CD8-positive, alpha-beta memory T cell (primary cell): ENCODE results near the gene CCDC122. TPM values are rescaled to one million over a fixed set of nuclear protein-coding genes. Genes with fewer than 3 reads are reported as not detected.

Experiments used
- CTCF ChIA-PET: fragments of 350-600 bp; sonication (Branson Sonifier 250); formaldehyde crosslinking; loops from one replicate; lab custom pipeline; 2021; ENCODE audit warnings: antibody characterized with exemption; lab: Charles Lee
- POLR2A ChIA-PET: fragments of 350-600 bp; sonication (Branson Sonifier 250); formaldehyde crosslinking; loops from one replicate; lab custom pipeline; 2021; ENCODE audit warnings: antibody characterized with exemption; lab: Charles Lee
- DNase-seq, 5 donors: peaks; one replicate each; pipeline versions ENCODE4 v3.0.0 to v3.0.0-alpha.2; 2020 to 2022; ENCODE audit warnings: mixed read lengths in 1 of 5
- H3K27ac ChIP-seq: one replicate; pipeline ENCODE4 v1.7.0; 2013; ENCODE audit warnings: low read depth, mild to moderate bottlenecking, low read length, moderate library complexity
- H3K27me3 ChIP-seq: 2 replicates; pipeline ENCODE4 v1.7.0; 2013; ENCODE audit warnings: low read length, mild to moderate bottlenecking; ENCODE audit not compliant: insufficient read depth, poor library complexity, severe bottlenecking
- H3K36me3 ChIP-seq: 2 replicates; pipeline ENCODE4 v1.7.0; 2013; ENCODE audit warnings: mild to moderate bottlenecking, low read length, moderate library complexity; ENCODE audit not compliant: insufficient read depth
- H3K4me1 ChIP-seq: 2 replicates; pipeline ENCODE4 v1.7.0; 2013; ENCODE audit warnings: mild to moderate bottlenecking, low read length, moderate library complexity; ENCODE audit not compliant: insufficient read depth
- H3K4me3 ChIP-seq: 2 replicates; pipeline ENCODE4 v1.7.0; 2013; ENCODE audit warnings: mild to moderate bottlenecking, low read length
- H3K9me3 ChIP-seq: 2 replicates; pipeline ENCODE4 v1.7.0; 2013; ENCODE audit warnings: mild to moderate bottlenecking, low read length
- H3K27ac Mint-ChIP-seq, 8 donors: one replicate each; pipeline ENCODE4 v1.8.0; 2020 to 2021; ENCODE audit warnings: mixed read lengths in 8 of 8, mild to moderate bottlenecking in 6 of 8, inconsistent platforms in 3 of 8, moderate library complexity in 3 of 8
- H3K27me3 Mint-ChIP-seq, 2 donors: one replicate each; pipeline ENCODE4 v1.8.0; 2020 to 2021; ENCODE audit warnings: mixed read lengths in 2 of 2, mild to moderate bottlenecking in 1 of 2, moderate library complexity in 1 of 2
- H3K36me3 Mint-ChIP-seq, 3 donors: one replicate each; pipeline ENCODE4 v1.8.0; 2020 to 2021; ENCODE audit warnings: mixed read lengths in 3 of 3, inconsistent platforms in 1 of 3, mild to moderate bottlenecking in 1 of 3
- H3K4me1 Mint-ChIP-seq, 3 donors: one replicate each; pipeline ENCODE4 v1.8.0; 2020 to 2021; ENCODE audit warnings: mixed read lengths in 3 of 3, inconsistent platforms in 1 of 3, mild to moderate bottlenecking in 1 of 3
- H3K4me3 Mint-ChIP-seq, 7 donors: one replicate each; pipeline ENCODE4 v1.8.0; 2020 to 2021; ENCODE audit warnings: mixed read lengths in 7 of 7, mild to moderate bottlenecking in 6 of 7, moderate library complexity in 4 of 7, inconsistent platforms in 2 of 7
- H3K9me3 Mint-ChIP-seq, 5 donors: one replicate each; pipeline ENCODE4 v1.8.0; 2020 to 2022; ENCODE audit warnings: mixed read lengths in 5 of 5, mild to moderate bottlenecking in 3 of 5, moderate library complexity in 2 of 5, inconsistent platforms in 1 of 5
- polyA plus RNA-seq: library from polyadenylated mRNA; unstranded; fragments of 300-500 nt; fragmentation: Illumina TruSeq; gene quantifications from one replicate; pipeline ENCODE4 v1.2.3, GENCODE V29; 2021
- total RNA-seq, 2 experiments: library from RNA; stranded (reverse); gene quantifications; one replicate each; pipeline ENCODE4 v1.2.3, GENCODE V29; 2021

The CCDC122 gene
- total and polyA plus RNA-seq, 3 experiments from 2014 or later = 1.1 to 3.7 (median 2.4) TPM

- Mint-ChIP-seq H3K4me1 (no peaks in the 10 kb centered on the region), H3K4me3 (no peak overlapping the region), H3K36me3 (no peaks in the 10 kb centered on the region), H3K27ac (no peak overlapping the region), H3K9me3 (no peaks in the 10 kb centered on the region), H3K27me3 (peaks cover 2 to 23% of the 10 kb centered on the region in 2 donors)
- H3K27ac ChIP-seq = no peak overlapping the region
- H3K4me3 ChIP-seq = no peak overlapping the region
- DNase-seq = no peak
- H3K36me3 ChIP-seq = no peaks in the 10 kb centered on the region
- H3K4me1 ChIP-seq = no peaks in the 10 kb centered on the region
- no peaks in the 10 kb centered on the region for H3K27me3 ChIP-seq
- ChIA-PET CTCF (no interaction called here), POLR2A (no interaction called here)
- H3K9me3 ChIP-seq = no peaks in the 10 kb centered on the region
Observed at GRCh38 chr13:43799191-43799590, 80.3 kb downstream of the CCDC122 start.

DNA sequence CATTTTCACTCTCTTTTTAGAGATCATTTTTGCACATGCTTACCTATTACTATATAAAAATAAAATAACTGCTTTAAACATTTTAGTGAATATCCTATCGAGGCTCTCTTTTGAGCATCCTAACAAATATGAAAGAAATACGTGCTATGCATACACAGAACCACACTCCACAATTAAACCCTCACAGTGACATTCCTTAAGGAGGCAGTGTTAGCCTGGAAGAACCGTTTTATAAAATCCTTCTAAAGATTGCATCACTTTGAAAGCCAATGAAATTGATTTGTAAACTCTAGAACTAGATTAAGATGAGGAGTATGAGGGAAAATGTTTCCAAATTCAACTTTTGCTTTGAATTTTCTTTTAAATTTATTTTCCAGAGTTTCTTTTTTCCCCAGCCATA, 81.7 kb downstream of the CCDC122 start:
- H3K9me3 ChIP-seq = no peaks in the 10 kb centered on the region
- H3K4me3 ChIP-seq = no peak overlapping the region
- no peaks in the 10 kb centered on the region for H3K36me3 ChIP-seq
- Mint-ChIP-seq H3K4me3 (no peak overlapping the region), H3K9me3 (no peaks in the 10 kb centered on the region), H3K27me3 (peaks cover 2 to 16% of the 10 kb centered on the region in 2 donors), H3K27ac (no peak overlapping the region), H3K36me3 (no peaks in the 10 kb centered on the region), H3K4me1 (no peaks in the 10 kb centered on the region)
- CTCF ChIA-PET = no interaction called here
- H3K4me1 ChIP-seq = no peaks in the 10 kb centered on the region
- H3K27ac ChIP-seq = no peak overlapping the region
- H3K27me3 ChIP-seq = no peaks in the 10 kb centered on the region
- POLR2A ChIA-PET = no interaction called here
- DNase-seq = no peak

GRCh38 chr13:43797159-43797558, 82.4 kb downstream of the CCDC122 start:
- no peak overlapping the region for H3K27ac Mint-ChIP-seq
- ChIA-PET POLR2A (no interaction called here), CTCF (no interaction called here)
- no peak for DNase-seq
- peaks cover 2 to 23% of the 10 kb centered on the region in 2 donors for H3K27me3 Mint-ChIP-seq
- H3K36me3 Mint-ChIP-seq = no peaks in the 10 kb centered on the region
- Histone ChIP-seq H3K4me1 (no peaks in the 10 kb centered on the region), H3K9me3 (no peaks in the 10 kb centered on the region), H3K36me3 (no peaks in the 10 kb centered on the region), H3K4me3 (no peak overlapping the region), H3K27ac (no peak overlapping the region), H3K27me3 (no peaks in the 10 kb centered on the region)
- H3K4me3 Mint-ChIP-seq = no peak overlapping the region
- no peaks in the 10 kb centered on the region for H3K9me3 Mint-ChIP-seq
- no peaks in the 10 kb centered on the region for H3K4me1 Mint-ChIP-seq

DNA sequence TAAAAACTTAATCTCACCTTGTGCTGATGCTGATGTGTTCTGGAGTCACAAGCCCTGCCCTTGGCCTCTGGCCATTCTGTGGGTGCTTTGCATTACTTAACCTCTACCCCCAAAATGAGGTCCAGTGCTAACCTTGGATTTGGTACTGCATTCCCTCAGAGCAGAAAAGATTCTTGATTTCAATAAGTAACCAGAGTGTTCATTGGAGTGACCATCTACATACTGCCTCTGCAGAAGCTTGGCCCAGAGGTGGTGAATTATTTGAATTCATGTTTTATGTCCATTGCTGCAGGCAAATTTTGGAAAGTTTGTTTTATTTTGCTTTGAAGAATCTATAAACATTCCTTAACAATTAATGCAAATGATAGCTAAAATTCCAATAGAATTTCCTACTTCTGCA, 85.1 kb downstream of the CCDC122 start:
- H3K27me3 Mint-ChIP-seq = peaks cover 7 to 22% of the 10 kb centered on the region in 2 donors
- POLR2A ChIA-PET = no interaction called here
- H3K9me3 Mint-ChIP-seq = no peaks in the 10 kb centered on the region

DNA sequence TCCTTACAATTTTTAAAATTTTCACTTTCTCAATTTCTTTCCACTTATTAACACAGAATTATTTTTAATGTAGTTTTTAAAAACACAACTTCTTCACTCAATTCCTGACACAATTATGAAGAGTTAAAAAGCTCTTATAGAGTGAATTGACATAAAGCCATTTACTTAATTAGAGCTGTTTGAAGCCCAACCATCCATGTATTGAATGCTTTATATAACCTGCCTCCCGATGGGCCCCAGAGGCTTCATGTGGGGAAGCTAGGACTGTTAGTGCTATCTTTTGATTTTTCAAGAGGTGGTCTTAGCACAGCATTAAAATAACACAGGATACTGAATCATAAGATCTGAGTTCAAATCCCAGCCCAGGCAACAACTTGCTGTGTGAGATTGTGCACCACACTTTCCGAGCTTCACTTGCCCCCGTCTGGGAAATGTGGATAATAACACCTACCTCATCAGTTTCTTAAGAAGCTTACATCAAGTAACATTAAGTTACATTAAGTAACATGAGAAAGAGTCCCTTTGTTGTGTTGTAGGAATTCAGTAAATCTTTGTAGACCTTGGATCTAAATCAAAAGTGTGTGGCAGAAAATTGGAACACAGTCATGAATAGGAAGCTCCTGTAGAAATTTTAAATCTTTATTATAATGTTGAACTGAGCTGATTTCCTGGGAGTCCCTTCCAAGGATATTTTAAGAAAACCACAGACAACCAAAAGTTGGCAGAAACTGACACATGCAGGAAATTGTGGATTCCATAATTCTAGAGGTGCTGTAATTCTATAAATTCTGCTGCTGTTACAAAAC, 87.3 kb downstream of the CCDC122 start:
- H3K9me3 Mint-ChIP-seq = no peaks in the 10 kb centered on the region
- Histone ChIP-seq H3K4me1 (no peaks in the 10 kb centered on the region), H3K27me3 (peaks cover 9% of the 10 kb centered on the region), H3K27ac (no peak overlapping the region), H3K9me3 (no peaks in the 10 kb centered on the region), H3K36me3 (no peaks in the 10 kb centered on the region), H3K4me3 (no peak overlapping the region)
- CTCF ChIA-PET = interaction anchor here (1.1 kb wide), 1 partner anchor 12 kb away, joined by 3 read pairs; no protein-coding TSS in a partner anchor
- H3K36me3 Mint-ChIP-seq = no peaks in the 10 kb centered on the region
- H3K4me1 Mint-ChIP-seq = peaks cover 7 to 8% (median 7%) of the 10 kb centered on the region in 3 donors
- H3K27me3 Mint-ChIP-seq = peaks cover 23 to 37% of the 10 kb centered on the region in 2 donors
- H3K4me3 Mint-ChIP-seq = no peak overlapping the region
- no peak for DNase-seq
- no peak overlapping the region for H3K27ac Mint-ChIP-seq
- POLR2A ChIA-PET = no interaction called here

More for the DNA sequence above, 85.1 kb downstream of the CCDC122 start:
- H3K4me1 Mint-ChIP-seq = no peaks in the 10 kb centered on the region
- CTCF ChIA-PET = interaction anchor here (1.3 kb wide), 1 partner anchor 9 kb away, joined by 3 read pairs; no protein-coding TSS in a partner anchor
- no peaks in the 10 kb centered on the region for H3K9me3 ChIP-seq
- no peak overlapping the region for H3K4me3 Mint-ChIP-seq
- DNase-seq = no peak
- H3K27ac ChIP-seq = no peak overlapping the region
- H3K36me3 Mint-ChIP-seq = no peaks in the 10 kb centered on the region
- H3K36me3 ChIP-seq = no peaks in the 10 kb centered on the region
- H3K27me3 ChIP-seq = no peaks in the 10 kb centered on the region
- H3K4me1 ChIP-seq = no peaks in the 10 kb centered on the region
- no peak overlapping the region for H3K27ac Mint-ChIP-seq
- H3K4me3 ChIP-seq = no peak overlapping the region

DNA sequence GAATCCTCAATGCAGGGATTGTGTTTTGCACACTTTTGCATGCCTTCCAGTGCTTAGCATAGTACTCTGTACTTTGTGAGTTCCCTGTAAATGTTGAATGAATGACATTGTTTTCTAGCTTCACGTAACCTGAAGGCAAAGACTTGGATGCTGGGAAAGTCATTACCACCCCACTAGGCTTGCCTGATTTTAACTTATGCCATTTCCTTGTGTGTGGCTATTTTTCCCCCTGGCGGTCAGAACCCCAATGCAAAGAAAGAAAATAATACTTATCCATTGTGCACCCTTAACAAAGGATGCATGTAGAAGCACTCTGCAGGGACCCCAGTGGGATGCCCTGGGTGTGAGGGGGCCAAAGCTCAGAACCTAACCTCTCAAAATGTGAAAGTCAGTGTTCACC, 91.5 kb downstream of the CCDC122 start:
- Mint-ChIP-seq H3K4me3 (peak overlapping the region in 5 of 7 donors; percentile 50 to 81 (median 71)), H3K9me3 (no peaks in the 10 kb centered on the region), H3K36me3 (no peaks in the 10 kb centered on the region), H3K27ac (no peak overlapping the region), H3K4me1 (peaks cover 7 to 21% (median 7%) of the 10 kb centered on the region in 3 donors), H3K27me3 (peaks cover 30 to 54% of the 10 kb centered on the region in 2 donors)
- H3K4me3 ChIP-seq = no peak overlapping the region
- no peak for DNase-seq
- H3K9me3 ChIP-seq = no peaks in the 10 kb centered on the region
- H3K27me3 ChIP-seq = peaks cover 10% of the 10 kb centered on the region
- H3K27ac ChIP-seq = no peak overlapping the region
- H3K4me1 ChIP-seq = no peaks in the 10 kb centered on the region
- no peaks in the 10 kb centered on the region for H3K36me3 ChIP-seq
- POLR2A ChIA-PET = no interaction called here
- CTCF ChIA-PET = interaction anchor here (1.8 kb wide), 1 partner anchor 25 kb away, joined by 4 read pairs; no protein-coding TSS in a partner anchor

DNA sequence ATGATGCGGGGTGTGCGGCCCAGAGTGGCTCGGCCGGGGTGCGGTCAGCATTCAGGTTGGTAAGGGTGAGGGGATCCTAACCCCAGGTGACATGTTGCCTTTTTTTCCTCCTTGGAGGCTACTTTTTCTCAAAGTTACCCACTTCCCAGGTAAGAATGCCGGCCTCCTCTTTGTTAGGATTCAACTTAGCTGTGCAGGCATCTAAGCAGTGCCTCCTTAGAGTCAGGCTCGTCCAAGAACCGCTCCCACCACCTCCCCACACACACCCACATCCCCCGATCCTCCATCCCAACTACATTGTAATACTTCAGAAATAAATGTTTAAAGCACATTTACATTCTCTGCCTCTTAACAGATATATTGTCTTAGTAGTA, 92.0 kb downstream of the CCDC122 start:
- no peaks in the 10 kb centered on the region for H3K9me3 Mint-ChIP-seq
- H3K36me3 Mint-ChIP-seq = no peaks in the 10 kb centered on the region
- Histone ChIP-seq H3K4me3 (no peak overlapping the region), H3K4me1 (no peaks in the 10 kb centered on the region), H3K27ac (no peak overlapping the region), H3K36me3 (no peaks in the 10 kb centered on the region), H3K27me3 (peaks cover 10% of the 10 kb centered on the region), H3K9me3 (no peaks in the 10 kb centered on the region)
- ChIA-PET CTCF (interaction anchor here (1.8 kb wide), 1 partner anchor 25 kb away, joined by 4 read pairs; no protein-coding TSS in a partner anchor), POLR2A (no interaction called here)
- peak overlapping the region; percentile 50 to 86 (median 72) for H3K4me3 Mint-ChIP-seq
- no peak overlapping the region for H3K27ac Mint-ChIP-seq
- H3K27me3 Mint-ChIP-seq = peaks cover 30 to 49% of the 10 kb centered on the region in 2 donors
- no peak for DNase-seq
- H3K4me1 Mint-ChIP-seq = peaks cover 7 to 21% (median 7%) of the 10 kb centered on the region in 3 donors

DNA sequence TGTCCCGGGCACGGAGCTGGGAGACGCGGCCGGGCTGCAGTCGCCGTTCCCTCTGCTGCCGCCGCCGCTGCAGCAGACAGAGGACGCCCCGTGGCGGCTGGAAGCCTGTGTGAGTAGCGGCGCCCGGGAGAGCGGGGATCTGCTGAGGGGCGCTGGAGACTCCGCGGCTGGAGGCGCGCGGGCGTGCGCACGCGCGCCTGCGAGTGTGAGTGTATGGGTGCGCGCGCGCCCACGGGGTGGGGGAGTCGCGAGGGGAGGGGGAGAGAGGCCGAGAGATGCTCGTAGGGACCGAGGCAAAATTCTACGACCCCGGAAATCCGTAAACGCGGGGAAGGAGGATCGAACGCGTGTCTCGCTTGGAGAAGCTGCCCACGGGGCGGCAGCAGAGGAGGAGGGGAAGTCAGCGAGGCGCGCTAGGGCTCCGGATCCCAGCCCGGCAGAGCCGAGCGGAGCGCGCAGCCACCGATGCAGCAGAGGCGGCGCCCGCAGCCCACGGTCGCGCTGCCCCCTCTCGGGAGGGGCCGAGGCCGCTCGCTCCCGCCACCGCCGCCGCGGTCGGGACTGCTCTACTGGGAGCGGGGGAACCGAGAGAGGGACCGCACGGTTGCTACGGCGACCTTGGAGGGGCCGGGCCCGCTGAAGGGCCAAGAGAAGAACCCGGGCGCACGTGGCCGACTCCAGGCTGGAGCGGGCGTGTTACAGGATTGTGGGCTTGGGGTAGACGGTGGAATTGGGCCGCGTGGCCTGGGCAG, 92.6 kb downstream of the CCDC122 start, which contains the start of gene ENOX1:
Gene ENOX1, minus strand, starts transcription at position 207 of the 752 bp plus-strand sequence.
- peaks cover 7 to 21% (median 7%) of the 10 kb centered on the region in 3 donors for H3K4me1 Mint-ChIP-seq
- peak within 1 kb of the TSS; percentile 69 to 90 (median 72) for H3K4me3 Mint-ChIP-seq
- H3K27me3 Mint-ChIP-seq = peaks cover 30 to 45% of the 10 kb centered on the region in 2 donors
- peaks cover 10% of the 10 kb centered on the region for H3K27me3 ChIP-seq
- ChIA-PET CTCF (no interaction called here), POLR2A (no interaction called here)
- no peak within 1 kb of the TSS for H3K27ac ChIP-seq
- no peaks in the 10 kb centered on the region for H3K36me3 Mint-ChIP-seq
- H3K9me3 Mint-ChIP-seq = no peaks in the 10 kb centered on the region
- H3K9me3 ChIP-seq = no peaks in the 10 kb centered on the region
- H3K4me3 ChIP-seq = no peak within 1 kb of the TSS
- H3K27ac Mint-ChIP-seq = no peak within 1 kb of the TSS
- DNase-seq = no peak
- H3K36me3 ChIP-seq = no peaks in the 10 kb centered on the region
- H3K4me1 ChIP-seq = no peaks in the 10 kb centered on the region
